ENCODE results near the gene GGNBP2.

The GGNBP2 gene

DNA sequence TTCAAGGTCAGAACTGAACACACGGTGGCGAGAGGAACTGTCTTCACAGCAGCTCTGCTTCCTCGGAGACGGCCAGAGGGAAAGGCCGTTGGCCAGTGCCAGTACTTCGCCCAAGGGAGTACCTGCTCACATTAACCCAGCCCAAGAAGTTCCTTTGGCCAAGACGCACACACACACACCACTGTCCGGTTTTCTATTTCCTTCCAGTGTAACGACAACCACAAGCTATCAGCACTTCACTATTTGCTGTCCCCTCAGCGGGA lies 744 bp upstream of the GGNBP2 start:
- Histone ChIP-seq H3K27ac (peak overlapping the region; percentile 99), H3K4me3 (peak overlapping the region; percentile 91)
- peak; percentile 80 for DNase-seq (ENCODE audit: low spot score)
- no peak for TF ChIP-seq CTCF (IDR thresholded peaks at IDR 0.05)

DNA sequence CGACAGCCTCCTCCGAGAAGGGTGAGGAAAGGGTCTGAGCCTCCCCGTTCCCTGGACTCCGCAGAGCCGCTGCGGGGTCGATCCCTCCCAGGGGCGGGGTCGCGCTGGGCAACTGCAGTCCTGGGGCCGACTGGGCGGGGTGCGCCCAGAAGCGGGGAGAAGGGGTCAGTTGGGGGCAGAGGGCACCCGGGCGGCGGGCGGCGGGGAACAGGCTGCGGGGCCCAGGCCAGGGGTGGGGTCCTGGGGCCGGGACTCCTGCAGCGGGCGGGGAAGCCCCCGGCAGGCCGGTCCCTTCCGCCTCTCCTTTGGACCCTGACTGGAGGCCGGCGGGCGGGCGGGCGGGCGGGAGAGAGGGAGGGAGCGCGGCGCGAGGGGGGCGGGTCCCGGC lies 352 bp downstream of the GGNBP2 start:
- peak overlapping the region; percentile 91 for H3K4me3 ChIP-seq
- DNase-seq (ENCODE audit: low spot score), result no peak

DNA sequence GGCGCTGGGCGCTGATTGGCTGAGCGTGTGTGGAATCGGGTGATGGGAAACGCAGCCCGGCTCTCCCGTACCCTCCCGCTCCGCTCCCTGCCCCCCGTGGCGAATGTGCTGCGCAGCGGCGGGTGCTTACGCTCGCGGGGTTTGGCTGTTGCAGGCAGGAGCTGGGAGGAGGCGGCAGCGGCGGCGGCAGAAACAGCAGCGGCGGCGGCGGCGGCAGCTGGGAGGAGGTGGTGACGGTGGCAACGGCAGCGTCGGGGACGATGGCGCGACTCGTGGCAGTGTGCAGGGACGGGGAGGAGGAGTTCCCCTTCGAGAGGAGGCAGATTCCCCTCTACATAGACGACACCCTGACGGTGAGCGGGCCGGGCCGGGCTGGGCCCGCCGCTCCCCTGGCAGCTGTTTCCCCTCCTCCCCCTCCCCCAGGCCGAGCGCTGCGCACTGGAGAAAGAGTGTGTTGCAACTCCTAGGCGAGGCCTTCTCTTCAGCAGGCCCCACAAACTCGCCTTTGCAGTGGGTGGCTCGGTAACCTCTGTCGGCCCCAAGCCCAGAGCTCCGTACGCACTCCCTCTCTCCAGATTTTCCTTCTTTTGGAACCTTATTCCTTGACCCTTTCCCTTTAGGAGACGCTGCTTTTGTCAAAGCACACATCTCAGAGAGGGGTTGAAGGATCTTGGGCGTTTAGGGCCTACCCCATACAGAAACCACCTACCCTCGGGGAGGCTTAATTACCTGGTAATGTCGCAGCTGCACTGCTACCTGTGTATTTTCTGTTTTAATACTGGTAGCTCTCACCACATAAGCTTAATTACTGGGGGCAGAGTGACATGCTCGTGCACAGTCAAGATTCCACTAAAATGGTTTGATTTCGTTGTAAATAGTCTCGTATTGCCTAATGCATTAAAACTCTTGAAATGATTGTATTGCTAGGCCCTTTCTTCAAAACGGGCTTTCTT lies 1.0 kb downstream of the GGNBP2 start:
- DNase-seq (ENCODE audit: low spot score), result peak; percentile 99
- peak overlapping the region; percentile 91 for H3K4me3 ChIP-seq
- peak overlapping the region; percentile 99 for H3K27ac ChIP-seq
- TF ChIP-seq CTCF (IDR thresholded peaks at IDR 0.05), result no peak

More for the DNA sequence above, 352 bp downstream of the GGNBP2 start:
- peak overlapping the region; percentile 99 for H3K27ac ChIP-seq
- TF ChIP-seq CTCF (IDR thresholded peaks at IDR 0.05), result no peak

GRCh38 chr17:36546418-36547093 lies 1.8 kb downstream of the GGNBP2 start:
- no peak for DNase-seq (ENCODE audit: low spot score)
- TF ChIP-seq CTCF (IDR thresholded peaks at IDR 0.05), result no peak
- Histone ChIP-seq H3K4me3 (peak overlapping the region; percentile 91), H3K27ac (peak overlapping the region; percentile 99)

GRCh38 chr17:36547776-36548175 lies 3.1 kb downstream of the GGNBP2 start:
- no peak for TF ChIP-seq CTCF (IDR thresholded peaks at IDR 0.05)
- peak overlapping the region in 1 of 2 donors; percentile 3 for H3K27ac ChIP-seq
- peak overlapping the region; percentile 34 for H3K4me3 ChIP-seq
- no peak for DNase-seq (ENCODE audit: low spot score)

GRCh38 chr17:36550491-36551417 lies 6.0 kb downstream of the GGNBP2 start:
- no peak for TF ChIP-seq CTCF (IDR thresholded peaks at IDR 0.05)
- Histone ChIP-seq H3K27ac (peak overlapping the region in 1 of 2 donors; percentile 0), H3K4me3 (no peak overlapping the region)
- DNase-seq (ENCODE audit: low spot score), result no peak
